MG63 (cell line): ENCODE data around the gene RETREG2. TPM values are rescaled to one million over a fixed set of nuclear protein-coding genes. Genes with fewer than 3 reads are reported as not detected.

Experiments used
- DNase-seq: peaks from one replicate; pipeline ENCODE4 v3.0.0-alpha.2; 2020
- H3K27me3 ChIP-seq: fragments of 250-450 bp; sonication (Bioruptor Pico); 2 replicates; pipeline ENCODE4 v1.5.1; 2020; ENCODE audit warnings: mild to moderate bottlenecking, moderate library complexity
- H3K36me3 ChIP-seq: fragments of 250-450 bp; sonication (Bioruptor Pico); 2 replicates; pipeline ENCODE4 v1.5.1; 2020; ENCODE audit warnings: mild to moderate bottlenecking, moderate library complexity
- H3K4me3 ChIP-seq: fragments of 250-450 bp; sonication (Bioruptor Pico); 2 replicates; pipeline ENCODE4 v1.5.1; 2020; ENCODE audit warnings: mild to moderate bottlenecking, moderate library complexity
- H3K9me3 ChIP-seq: fragments of 250-450 bp; sonication (Bioruptor Pico); 2 replicates; pipeline ENCODE4 v1.5.1; 2020; ENCODE audit warnings: mild to moderate bottlenecking, moderate library complexity
- total RNA-seq: library from RNA; depleted of rRNA; stranded (reverse); fragments of >200 nt; shearing (Covaris generic); gene quantifications from 2 replicates; pipeline ENCODE4 v1.2.3, GENCODE V29; 2014; ENCODE audit warnings: low replicate concordance

The RETREG2 gene
- total RNA-seq, 1 experiment from 2014 or later = 85.4 TPM

DNA sequence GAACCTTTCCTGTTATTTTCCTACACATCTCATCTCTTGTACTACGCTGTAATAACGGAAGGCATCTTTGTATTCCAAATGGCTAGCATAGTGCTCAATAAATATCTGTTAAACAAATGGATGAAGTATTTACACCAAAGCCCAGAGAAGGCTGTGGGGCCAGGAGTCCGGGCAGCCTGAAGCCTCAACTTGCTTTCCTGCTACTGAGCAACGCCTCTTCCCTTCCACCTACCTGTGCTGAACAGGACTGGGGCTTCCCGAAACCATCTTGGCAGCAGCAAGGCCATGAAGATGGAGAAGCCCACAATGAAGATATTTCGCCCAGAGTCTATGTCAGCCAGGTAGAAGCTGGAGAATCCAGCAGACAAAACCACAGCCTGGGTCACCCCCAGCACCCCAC is 14.9 kb upstream of the RETREG2 start:
- no peak overlapping the region for H3K4me3 ChIP-seq
- no peaks in the 10 kb centered on the region for H3K9me3 ChIP-seq
- H3K36me3 ChIP-seq = no peaks in the 10 kb centered on the region; the same call in 1 of the 2 replicates
- no peak for DNase-seq
- no peaks in the 10 kb centered on the region for H3K27me3 ChIP-seq

DNA sequence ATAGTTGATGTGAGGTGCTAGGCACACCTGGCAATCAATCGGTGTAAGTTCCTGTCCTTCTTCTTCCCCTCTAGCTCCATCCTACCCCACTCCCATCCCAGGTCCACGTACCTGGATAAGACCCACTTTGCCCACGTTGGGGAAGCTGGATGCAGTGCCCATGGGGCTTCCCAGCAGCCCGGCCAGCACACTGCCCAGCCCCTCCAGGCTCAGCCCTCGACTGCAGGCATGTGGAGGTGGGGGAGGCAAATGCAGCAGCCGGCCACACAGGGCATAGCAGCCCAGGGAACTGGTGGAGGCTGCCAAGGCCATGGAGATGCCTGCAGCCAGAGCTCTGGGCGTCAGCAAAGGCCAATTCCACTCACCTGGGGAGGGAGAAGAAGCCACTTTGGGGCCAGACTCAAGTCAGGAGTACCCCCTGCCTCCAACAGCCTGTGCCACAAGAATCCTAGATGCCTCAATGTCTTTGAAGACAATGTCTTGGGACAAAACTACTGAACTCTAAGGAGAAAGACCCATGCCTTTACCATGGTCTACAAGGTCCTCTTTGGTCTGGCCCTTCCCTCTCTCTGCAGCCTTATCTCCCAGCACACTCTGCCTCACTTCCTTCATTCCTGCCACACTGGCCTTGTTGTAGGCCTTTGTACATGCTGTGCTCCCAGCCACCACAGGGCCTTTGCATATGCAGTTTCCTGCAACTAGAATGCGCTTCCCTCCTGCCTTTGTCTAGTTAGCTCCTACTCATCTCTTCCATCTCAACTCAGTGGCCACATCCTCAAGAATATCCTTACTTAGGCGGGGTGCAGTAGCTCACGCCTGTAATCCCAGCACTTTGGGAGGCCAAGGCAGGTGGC is 12.8 kb upstream of the RETREG2 start:
- Histone ChIP-seq H3K4me3 (no peak overlapping the region), H3K9me3 (no peaks in the 10 kb centered on the region), H3K36me3 (no peaks in the 10 kb centered on the region; the same call in 1 of the 2 replicates), H3K27me3 (no peaks in the 10 kb centered on the region)
- no peak for DNase-seq

DNA sequence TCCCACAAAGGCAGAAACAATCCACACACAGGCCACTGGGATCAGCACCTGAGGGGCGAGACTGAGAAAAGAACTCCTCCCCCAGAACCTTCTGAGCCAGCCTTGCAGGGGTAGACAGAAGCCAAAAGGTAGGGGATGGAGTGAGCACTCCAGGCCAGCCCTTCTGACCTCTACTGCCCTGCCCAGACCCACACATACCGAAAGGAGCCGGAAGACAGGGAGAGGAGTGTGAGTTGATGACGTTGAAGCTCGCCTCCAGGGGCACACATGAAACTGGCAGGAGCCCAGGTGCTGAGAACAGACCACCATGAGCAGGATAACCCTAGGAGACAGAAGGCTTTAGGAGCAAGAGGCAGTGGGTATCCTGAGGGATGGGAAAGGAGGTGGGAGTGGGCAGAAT is 10.1 kb upstream of the RETREG2 start:
- H3K27me3 ChIP-seq = no peaks in the 10 kb centered on the region
- H3K9me3 ChIP-seq = no peaks in the 10 kb centered on the region
- H3K36me3 ChIP-seq = peaks cover 2% of the 10 kb centered on the region
- DNase-seq = no peak
- H3K4me3 ChIP-seq = no peak overlapping the region

- no peak for DNase-seq
- no peaks in the 10 kb centered on the region for H3K27me3 ChIP-seq
- no peaks in the 10 kb centered on the region for H3K9me3 ChIP-seq
- peaks cover 6% of the 10 kb centered on the region for H3K36me3 ChIP-seq
- no peak overlapping the region for H3K4me3 ChIP-seq
Measured at GRCh38 chr2:219168526-219168925, 9.5 kb upstream of the RETREG2 start.

DNA sequence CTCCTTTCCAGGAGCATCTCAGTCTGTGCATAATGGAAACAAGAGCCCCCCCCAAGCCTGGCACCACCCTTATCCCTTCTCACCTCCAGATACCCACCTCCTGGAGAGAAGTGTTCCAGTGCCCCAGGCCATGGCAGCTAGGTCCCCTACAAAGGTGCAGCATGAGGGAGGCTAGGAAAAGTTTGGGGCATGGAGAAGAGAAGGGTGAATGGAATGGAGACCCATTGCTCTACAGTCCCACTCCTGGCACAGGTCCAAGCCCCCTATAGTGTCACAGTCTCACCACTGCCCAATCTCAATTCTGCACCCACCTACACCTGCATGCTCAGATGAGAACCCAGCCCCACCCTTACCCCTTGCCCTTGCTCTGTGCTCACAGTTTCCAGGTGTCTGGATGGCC is 9.1 kb upstream of the RETREG2 start:
- Histone ChIP-seq H3K9me3 (no peaks in the 10 kb centered on the region), H3K4me3 (no peak overlapping the region), H3K36me3 (peaks cover 10% of the 10 kb centered on the region), H3K27me3 (no peaks in the 10 kb centered on the region)
- DNase-seq = no peak

- Histone ChIP-seq H3K9me3 (no peaks in the 10 kb centered on the region), H3K27me3 (no peaks in the 10 kb centered on the region), H3K4me3 (no peak within 1 kb of the TSS), H3K36me3 (peaks cover 22% of the 10 kb centered on the region)
- no peak for DNase-seq
Measured at GRCh38 chr2:219169930-219170654, 8.0 kb upstream of the RETREG2 start, which contains the start of gene SLC23A3. TSS of gene SLC23A3 (minus strand) at chr2:219170029. CDS start at chr2:219169984, 45 bp downstream.

DNA sequence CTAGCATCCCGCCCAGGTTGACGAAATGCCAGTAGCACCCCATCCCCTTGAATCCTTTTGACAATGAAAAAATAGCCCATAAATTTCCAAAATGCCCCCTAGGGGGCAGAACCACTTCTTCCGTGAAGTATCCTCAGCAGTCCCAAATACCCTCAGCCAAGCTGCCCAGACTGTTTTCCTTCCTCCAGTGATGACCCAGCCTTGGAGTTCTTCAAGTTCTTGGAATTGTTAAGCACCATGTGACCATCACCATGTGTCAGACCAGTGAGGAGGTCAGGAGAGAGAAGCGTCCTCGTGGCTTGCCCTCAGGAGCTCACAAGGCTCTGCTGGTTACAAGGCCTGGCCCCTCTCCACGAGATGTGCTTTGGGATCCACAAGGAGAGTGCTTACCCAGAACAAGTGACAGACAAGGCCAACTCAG is 6.8 kb upstream of the RETREG2 start:
- Histone ChIP-seq H3K36me3 (peaks cover 23% of the 10 kb centered on the region), H3K4me3 (no peak overlapping the region), H3K27me3 (no peaks in the 10 kb centered on the region), H3K9me3 (no peaks in the 10 kb centered on the region)
- peak; percentile 54 for DNase-seq

DNA sequence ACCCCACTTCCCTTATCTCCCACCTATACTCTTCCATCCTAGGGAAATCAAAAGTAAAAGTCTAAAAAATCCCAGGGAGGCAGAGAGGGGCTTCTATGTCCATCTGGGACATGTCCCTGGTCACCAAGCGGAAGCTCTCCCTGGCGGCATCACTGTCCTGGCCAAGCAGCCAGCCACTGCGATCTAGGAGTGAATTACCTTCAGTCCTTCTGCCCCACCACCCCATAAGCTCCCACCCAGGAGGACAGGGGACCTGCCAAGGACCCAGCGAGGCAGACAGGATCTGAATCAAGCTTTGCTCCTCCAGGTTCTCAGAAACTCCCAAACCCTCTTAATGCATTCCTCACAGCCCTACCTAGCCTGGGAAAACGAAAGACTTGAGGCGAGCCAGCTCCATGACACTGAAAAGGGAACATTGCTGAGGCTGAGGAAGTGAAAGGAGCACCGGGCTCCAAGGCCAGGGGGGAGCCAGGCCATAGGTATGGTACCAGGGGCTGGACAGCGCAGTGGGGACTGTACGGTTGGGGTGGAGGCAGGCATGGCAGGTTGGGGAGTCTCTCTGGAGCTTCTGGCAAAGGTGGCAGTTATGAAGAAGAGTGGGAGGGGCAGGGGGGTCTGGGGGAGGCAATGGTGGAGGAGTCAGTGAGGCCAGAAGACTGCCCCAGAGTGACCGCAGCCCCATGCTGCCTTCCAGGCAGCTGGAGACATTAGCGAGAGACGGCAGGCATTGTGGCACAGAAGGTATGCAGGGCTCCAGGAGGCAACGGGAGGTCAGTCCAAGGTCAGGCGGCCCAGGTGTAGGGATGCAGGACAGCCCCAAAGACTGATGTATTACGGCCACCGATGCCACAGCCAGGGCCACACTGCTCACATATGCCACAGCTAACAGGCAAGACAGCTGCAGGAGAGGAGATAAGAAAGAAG is 5.6 kb upstream of the RETREG2 start:
- Histone ChIP-seq H3K4me3 (no peak overlapping the region), H3K36me3 (peaks cover 23% of the 10 kb centered on the region), H3K9me3 (no peaks in the 10 kb centered on the region), H3K27me3 (no peaks in the 10 kb centered on the region)
- DNase-seq = no peak

- no peaks in the 10 kb centered on the region for H3K9me3 ChIP-seq
- no peak for DNase-seq
- peaks cover 23% of the 10 kb centered on the region for H3K36me3 ChIP-seq
- no peaks in the 10 kb centered on the region for H3K27me3 ChIP-seq
- H3K4me3 ChIP-seq = no peak overlapping the region
Measured at GRCh38 chr2:219173176-219173575, 4.9 kb upstream of the RETREG2 start.

DNA sequence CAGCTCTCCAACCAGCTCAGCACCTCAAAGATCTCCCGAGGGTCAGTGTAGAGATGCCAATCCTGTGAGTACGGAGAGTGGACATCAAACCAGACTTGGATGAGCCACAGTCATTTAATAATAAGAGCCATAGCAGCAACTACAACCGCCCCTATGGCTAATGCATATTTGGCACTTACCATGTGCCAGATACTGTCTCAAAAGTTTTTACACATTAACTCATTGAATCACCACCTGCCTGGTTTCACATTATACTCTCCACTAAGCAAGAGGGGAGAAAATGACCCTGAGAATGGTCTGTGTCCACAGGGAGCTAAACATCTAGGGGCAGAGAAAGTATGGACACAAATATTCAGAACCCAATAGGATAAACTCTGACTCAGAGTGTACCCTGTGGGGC is 3.9 kb upstream of the RETREG2 start:
- Histone ChIP-seq H3K4me3 (no peak overlapping the region), H3K27me3 (no peaks in the 10 kb centered on the region), H3K36me3 (peaks cover 27% of the 10 kb centered on the region), H3K9me3 (no peaks in the 10 kb centered on the region)
- DNase-seq = no peak

DNA sequence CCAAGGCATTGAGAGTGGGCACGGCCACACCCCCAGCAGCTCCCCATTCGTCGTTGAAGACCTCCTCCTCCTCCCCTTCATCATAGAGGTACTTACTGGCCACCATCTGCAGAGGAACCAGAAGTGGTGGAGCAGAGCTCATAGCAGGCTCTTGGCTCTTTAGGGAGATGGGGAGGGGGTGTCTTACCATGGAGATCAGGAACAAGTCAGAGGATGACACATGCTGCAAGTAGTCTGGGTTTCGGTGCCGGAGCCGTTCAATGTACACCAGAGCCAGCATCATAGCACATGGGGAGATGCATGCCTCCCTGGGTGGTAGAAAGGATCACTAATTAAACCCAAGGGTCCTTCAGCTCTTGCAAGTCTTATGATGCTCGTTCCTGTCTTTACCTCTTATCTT is 3.3 kb upstream of the RETREG2 start:
- Histone ChIP-seq H3K4me3 (no peak overlapping the region), H3K9me3 (no peaks in the 10 kb centered on the region), H3K36me3 (peaks cover 33% of the 10 kb centered on the region), H3K27me3 (no peaks in the 10 kb centered on the region)
- no peak for DNase-seq

GRCh38 chr2:219175486-219175885 is 2.6 kb upstream of the RETREG2 start:
- no peaks in the 10 kb centered on the region for H3K27me3 ChIP-seq
- DNase-seq = no peak
- H3K4me3 ChIP-seq = peak overlapping the region; percentile 98
- H3K9me3 ChIP-seq = no peaks in the 10 kb centered on the region
- H3K36me3 ChIP-seq = peaks cover 40% of the 10 kb centered on the region

DNA sequence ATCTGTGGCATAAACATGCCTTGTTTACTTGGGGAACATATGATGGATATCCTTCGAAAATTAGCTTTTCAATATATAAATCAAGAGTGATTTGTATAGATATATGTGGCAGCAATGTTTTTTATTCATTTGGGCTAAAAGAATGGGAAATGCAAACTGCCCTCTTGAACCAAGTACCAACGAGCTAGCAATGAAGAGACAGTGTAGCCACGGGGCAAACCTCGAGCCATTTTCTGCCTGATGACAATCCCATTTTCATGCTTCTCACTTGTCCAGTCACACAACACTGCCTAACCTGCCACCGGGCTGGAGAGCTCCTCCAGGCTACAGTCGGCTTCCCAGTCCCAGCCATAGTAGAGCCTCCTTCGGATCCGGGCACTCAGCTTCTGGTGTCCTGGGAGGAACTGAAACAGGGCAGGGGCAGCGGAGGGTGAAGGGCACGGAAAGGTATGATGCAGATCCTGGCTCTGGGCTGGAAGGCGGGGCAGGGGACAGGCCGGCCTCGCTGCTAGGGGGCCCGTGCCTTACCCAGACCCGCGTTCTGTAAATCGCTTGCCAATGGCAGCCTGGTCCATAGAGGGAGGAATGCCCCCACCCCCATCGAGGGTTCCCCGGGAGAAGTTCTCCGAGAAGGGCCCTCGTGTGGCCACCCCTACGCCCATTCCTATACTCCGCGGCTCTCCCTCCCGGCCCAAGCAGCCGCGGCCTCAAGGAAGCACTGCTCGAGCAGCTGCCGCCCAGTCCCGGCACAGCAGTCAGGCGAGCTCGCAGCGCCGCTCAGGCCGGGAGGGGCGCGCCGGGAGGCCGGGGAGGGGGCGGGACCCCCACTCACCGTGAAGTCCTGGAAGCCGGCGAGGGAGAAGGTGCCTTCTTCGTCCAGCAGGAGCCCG is 1.9 kb upstream of the RETREG2 start:
- DNase-seq = peak; percentile 49
- Histone ChIP-seq H3K36me3 (peaks cover 42% of the 10 kb centered on the region), H3K27me3 (no peaks in the 10 kb centered on the region), H3K4me3 (peak overlapping the region; percentile 98), H3K9me3 (no peaks in the 10 kb centered on the region)

GRCh38 chr2:219176818-219177551 is 1.1 kb upstream of the RETREG2 start, which contains the start of gene CNPPD1:
TSS of gene CNPPD1 (minus strand) at chr2:219176925. CDS start at chr2:219176828, 97 bp downstream.
- H3K4me3 ChIP-seq = peak within 1 kb of the TSS; percentile 98
- peaks cover 49% of the 10 kb centered on the region for H3K36me3 ChIP-seq
- no peaks in the 10 kb centered on the region for H3K27me3 ChIP-seq
- no peaks in the 10 kb centered on the region for H3K9me3 ChIP-seq
- peak; percentile 89 for DNase-seq
